Measurements from ENCODE around the gene ZNHIT1.

- TF ChIP-seq CTCF (optimal IDR thresholded peaks at IDR 0.05 in 1 of 3, IDR thresholded peaks at IDR 0.05 in 1 of 3, conservative IDR thresholded peaks at IDR 0.05 in 1 of 3; ENCODE audit: extremely low read depth in 1 of 3, insufficient read depth in 2 of 3, low read length in 3 of 3) (no peak), EZH2 (IDR thresholded peaks at IDR 0.05; ENCODE audit: low read length) (no peak)
Measured at GRCh38 chr7:101273206-101273605, 55.2 kb downstream of the ZNHIT1 start.
